K562 (cell line): Measurements from ENCODE around the gene XPC. TPM values are rescaled to one million over a fixed set of nuclear protein-coding genes. Genes with fewer than 3 reads are reported as not detected.
A peak's percentile ranks its signal among the peaks of the same experiment; 100 is the strongest.

Source experiments
- ATAC-seq: fragments of 200-7000 bp; cut with Tn5 transposase; 3 replicates; pipeline ENCODE4 v1.9.1; 2020; ENCODE audit warnings: moderate library complexity
- BruUV-seq: library from RNA; stranded (reverse); fragments of 400-500 nt; replicated peaks from 2 replicates; lab custom pipeline; 2021; lab: Mats Ljungman, UMichigan
- CTCF ChIA-PET: fragments of 300-600 bp; formaldehyde crosslinking; extraction: SDS; loops from one replicate; lab custom pipeline; 2021; ENCODE audit warnings: low intra/inter-chr PET ratio; lab: Yijun Ruan, JAX
- POLR2A ChIA-PET: fragments of 300-600, 350-650 bp; sonication (Branson Sonifier 250); formaldehyde crosslinking; extraction: SDS; loops from one replicate; lab custom pipeline; 2021; ENCODE audit warnings: antibody characterized with exemption, inconsistent platforms; lab: Yijun Ruan, JAX
- DNase-seq, 4 experiments: peaks; one replicate each; pipeline versions ENCODE4 v3.0.0 to v3.0.0-alpha.2; 2011 to 2018; ENCODE audit warnings: low spot score in 3 of 4, mixed read lengths in 3 of 4; ENCODE audit errors: extremely low read depth in 1 of 4
- FAIRE-seq: peaks from 2 replicates; lab custom pipeline; 2011; peaks lifted over from hg19 to GRCh38; lab: Jason Lieb, UNC
- H2AFZ ChIP-seq: 2 replicates; pipeline ENCODE4 v1.6.0; 2011; ENCODE audit warnings: low read depth, low read length, control low read depth, inconsistent platforms
- H3K27ac ChIP-seq: fragments of 200-600 bp; 3 replicates; pipeline ENCODE4 v1.8.0; 2011; ENCODE audit warnings: low read depth, mild to moderate bottlenecking, control low read depth, inconsistent platforms, low read length, moderate library complexity, mixed read lengths; ENCODE audit errors: extremely low read depth
- H3K27me3 ChIP-seq, 2 experiments: fragments of 300-600 bp in 1 of 2; 2 replicates in 1 of 2; 3 replicates in 1 of 2; pipeline versions ENCODE4 v1.6.0 to v1.8.0; 2011; ENCODE audit warnings: inconsistent platforms in 2 of 2, low read length in 2 of 2, mild to moderate bottlenecking in 1 of 2, mixed read lengths in 1 of 2, moderate library complexity in 1 of 2; ENCODE audit not compliant: control insufficient read depth in 2 of 2, insufficient read depth in 2 of 2
- H3K36me3 ChIP-seq: fragments of 300-600 bp; 3 replicates; pipeline ENCODE4 v1.8.0; 2011; ENCODE audit warnings: mild to moderate bottlenecking, low read length, inconsistent platforms; ENCODE audit not compliant: control insufficient read depth, insufficient read depth
- H3K4me1 ChIP-seq, 2 experiments: fragments of 200-600 bp in 1 of 2; replicated peaks in 1 of 2; 2 replicates in 1 of 2; 3 replicates in 1 of 2; pipeline versions ENCODE4 v1.5.1 to v1.8.0; 2011; ENCODE audit warnings: inconsistent platforms in 2 of 2, low read length in 2 of 2, mild to moderate bottlenecking in 1 of 2, mixed read lengths in 1 of 2, moderate library complexity in 1 of 2; ENCODE audit not compliant: control insufficient read depth in 2 of 2, insufficient read depth in 2 of 2
- H3K4me2 ChIP-seq: 2 replicates; pipeline ENCODE4 v1.6.1; 2011; ENCODE audit warnings: low read length, control low read depth, inconsistent platforms, mixed read lengths; ENCODE audit not compliant: insufficient read depth
- H3K4me3 ChIP-seq: fragments of 200-600 bp; sonication (generic), shearing (Covaris generic); 2 replicates; pipeline ENCODE4 v1.5.1; 2016; ENCODE audit warnings: control low read depth, inconsistent platforms
- H3K79me2 ChIP-seq: fragments of 200-600 bp; 3 replicates; pipeline ENCODE4 v1.8.0; 2011; ENCODE audit warnings: low read length, inconsistent platforms; ENCODE audit not compliant: control insufficient read depth, insufficient read depth
- H3K9ac ChIP-seq, 2 experiments: 2 replicates each; pipeline versions ENCODE4 v1.6.0 to v1.6.1; 2011; ENCODE audit warnings: low read depth in 2 of 2, low read length in 2 of 2, control low read depth in 1 of 2, inconsistent platforms in 1 of 2, mild to moderate bottlenecking in 1 of 2, mixed read lengths in 1 of 2; ENCODE audit not compliant: insufficient read depth in 1 of 2
- H3K9me1 ChIP-seq: one replicate; pipeline ENCODE4 v1.6.0; 2011; ENCODE audit warnings: inconsistent platforms, mild to moderate bottlenecking, low read length, moderate library complexity; ENCODE audit not compliant: control insufficient read depth, insufficient read depth
- H3K9me3 ChIP-seq: replicated peaks from 2 replicates; pipeline ENCODE4 v1.5.1; 2011; ENCODE audit warnings: low read depth, low read length, inconsistent platforms; ENCODE audit not compliant: control insufficient read depth, insufficient read depth
- H4K20me1 ChIP-seq: replicated peaks from 2 replicates; pipeline ENCODE4 v1.6.1; 2011; ENCODE audit warnings: low read length, inconsistent platforms, mixed read lengths; ENCODE audit not compliant: control insufficient read depth, insufficient read depth
- E4F1 ChIP-seq: fragments of 250-450 bp; sonication (Bioruptor Pico); IDR thresholded peaks from 2 replicates; pipeline ENCODE4 v1.5.0; 2021; ENCODE audit warnings: mild to moderate bottlenecking, borderline replicate concordance
- ETV1 ChIP-seq: fragments of 450-650 bp; conservative IDR thresholded peaks from 2 replicates; pipeline ENCODE4 v1.6.1; 2016; ENCODE audit warnings: missing genetic modification characterization, control low read depth, low read depth, missing compliant biosample characterization
- ETV5 ChIP-seq: sonication (generic); formaldehyde crosslinking; IDR thresholded peaks from 2 replicates; pipeline ENCODE4 v1.4.0; 2020; ENCODE audit warnings: low read depth, mild to moderate bottlenecking, missing genetic modification reagents
- FUS ChIP-seq: fragments of 200-400 bp; formaldehyde crosslinking; optimal IDR thresholded peaks from 2 replicates; pipeline ENCODE3; 2017; ENCODE audit warnings: low read depth, low read length
- SP2 ChIP-seq: IDR thresholded peaks from 2 replicates; pipeline ENCODE4 v1.6.1; 2011; ENCODE audit warnings: mild to moderate bottlenecking, low read depth, low read length, moderate library complexity; ENCODE audit not compliant: poor library complexity, severe bottlenecking; ENCODE audit errors: extremely low read depth
- ZNF347 ChIP-seq: fragments of 450-650 bp; formaldehyde crosslinking; IDR thresholded peaks from 2 replicates; pipeline ENCODE4 v1.4.0; 2020; ENCODE audit warnings: low read depth, mild to moderate bottlenecking, moderate library complexity
- WGBS: fragments of 100-300 bp; shearing (Covaris generic); methylation state at CpG from one replicate; pipeline ENCODE4 v1.1.6; 2016; ENCODE audit warnings: low coverage, mixed read lengths; ENCODE audit not compliant: insufficient coverage; ENCODE audit errors: missing lambda C conversion rate; 5-methylcytosine and 5-hydroxymethylcytosine counted together
- in situ Hi-C: fragments of 300-500 bp; cut with MboI; formaldehyde crosslinking; loops from 4 replicates; pipeline ENCODE4 v1.15.0; 2018; ENCODE audit warnings: inconsistent platforms, mixed read lengths
- intact Hi-C: fragments of 100-400 bp; cut with micrococcal nuclease; formaldehyde crosslinking; loops from 2 replicates; pipeline ENCODE4 v1.14.2; 2022
- polyA plus RNA-seq, 8 experiments: library from polyadenylated mRNA; depleted of rRNA in 4 of 8; stranded (reverse) in 5 of 8; unstranded in 3 of 8; fragments of >200 nt; fragmentation: Nextera tagmentation in 2 of 8; fragmentation: Illumina TruSeq in 1 of 8; extraction: Ambion mirVana in 2 of 8; extraction: Trizol in 1 of 8; gene quantifications; 2 replicates each; pipeline versions ENCODE4 v1.2.1 to v1.2.3, GENCODE V29; 2011 to 2014; ENCODE audit warnings: inconsistent platforms in 1 of 8, missing spikeins in 1 of 8
- total RNA-seq, 7 experiments: library from RNA; depleted of rRNA in 6 of 7; stranded (reverse); fragments of >200 nt in 6 of 7; fragmentation: Illumina TruSeq in 2 of 7; extraction: Trizol in 2 of 7; gene quantifications; 2 replicates each; pipeline versions ENCODE4 v1.2.1 to v1.2.3, GENCODE V29; 2011 to 2021; ENCODE audit warnings: low replicate concordance in 1 of 7

XPC gene
- total and polyA plus RNA-seq, 9 of the 15 experiments (the other 6 are each of a cell fraction or from before 2014, with no cell fraction given), result 3.8 to 54.7 (median 41.3) TPM

GRCh38 chr3:14119651-14120050 lies 58.8 kb downstream of the XPC start (continued):
- no peak for TF ChIP-seq E4F1 (CRISPR knock-in tag)

GRCh38 chr3:14118400-14119381 lies 59.7 kb downstream of the XPC start:
- FAIRE-seq (no peak), ATAC-seq (no peak), DNase-seq (peak in 2 of 4 experiments; percentile 7 to 13)
- Histone ChIP-seq H4K20me1 (no peaks in the 10 kb centered on the region), H3K9me3 (peaks cover 33% of the 10 kb centered on the region), H3K4me2 (no peak overlapping the region), H3K27ac (no peak overlapping the region), H3K4me1 (peaks cover 17 to 29% of the 10 kb centered on the region in 2 experiments; a peak in 4 of 5 replicates), H3K4me3 (no peak overlapping the region), H3K36me3 (peaks cover 90% of the 10 kb centered on the region), H3K9ac (no peak overlapping the region), H3K79me2 (peaks cover 66% of the 10 kb centered on the region), H2AFZ (no peak overlapping the region), H3K9me1 (no peaks in the 10 kb centered on the region), H3K27me3 (no peaks in the 10 kb centered on the region)
- intact Hi-C loops (no loop called here), in situ Hi-C loops (no loop called here)
- 82% methylated on average over 13 of the region's 13 CpGs for WGBS
- CTCF ChIA-PET, result no interaction called here
- no TSS peak for BruUV-seq
- POLR2A ChIA-PET, result interaction anchor here (0.6 to 1.1 kb wide), 4 partner anchors 23 to 945 kb away, joined by 3 to 4 read pairs (median 3); partner anchors contain the start of genes LSM3 and XPC
- TF ChIP-seq ETV5 (no peak), SP2 (no peak), FUS (no peak), ZNF347 (CRISPR knock-in tag) (no peak), ETV1 (tag) (no peak)
